Spleen (tissue), 7 donors: ENCODE data around the gene PMIS2.

Experiments
- POLR2A ChIP-seq, 3 donors: fragments of 450-650 bp; IDR thresholded peaks; one replicate each; pipeline ENCODE4 v1.5.1; 2017; ENCODE audit warnings: antibody characterized with exemption in 3 of 3, mild to moderate bottlenecking in 1 of 3
- TF ChIP-seq, protein P1 (sequence below), 11 experiments: fragments of 200-600 bp in 7 of 11; fragments of 450-650 bp in 4 of 11; sonication (generic) in 4 of 11; IDR thresholded peaks in 8 of 11; conservative IDR thresholded peaks in 3 of 11; 1 replicate in 7 of 11; 2 replicates in 4 of 11; pipeline versions ENCODE4 v1.4.0 to v1.8.0; 2016 to 2021; ENCODE audit warnings: antibody characterized with exemption in 11 of 11, inconsistent platforms in 4 of 11, mild to moderate bottlenecking in 1 of 11
- donor health status: DM: no; HTN: no; CAD: no; lungs with moderate emphysema.
- donor health status: DM: no; HTN: no; CAD: no.
- donor health status: DM: no; HTN: no; CAD: no.

DNA sequence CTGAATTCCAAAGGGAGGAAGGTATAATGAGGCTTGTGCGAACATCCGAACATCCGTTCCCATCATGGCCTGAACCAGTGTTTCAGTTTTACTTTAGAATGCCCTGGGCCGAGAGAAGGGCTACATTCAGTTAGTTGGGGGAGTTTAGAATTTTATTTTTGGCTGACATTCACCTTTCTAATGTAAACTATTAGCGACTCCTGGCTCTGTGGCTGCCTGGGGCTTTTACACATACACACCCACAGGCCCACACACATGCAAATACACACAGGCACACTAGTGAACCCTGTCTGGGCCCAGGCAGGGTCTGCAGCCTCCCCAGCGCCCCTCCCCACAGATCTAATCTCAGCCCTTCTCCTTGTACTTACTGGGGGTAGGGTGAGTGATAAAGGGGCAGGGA lies 46.7 kb upstream of the PMIS2 start:
- TF ChIP-seq, protein P1, sequence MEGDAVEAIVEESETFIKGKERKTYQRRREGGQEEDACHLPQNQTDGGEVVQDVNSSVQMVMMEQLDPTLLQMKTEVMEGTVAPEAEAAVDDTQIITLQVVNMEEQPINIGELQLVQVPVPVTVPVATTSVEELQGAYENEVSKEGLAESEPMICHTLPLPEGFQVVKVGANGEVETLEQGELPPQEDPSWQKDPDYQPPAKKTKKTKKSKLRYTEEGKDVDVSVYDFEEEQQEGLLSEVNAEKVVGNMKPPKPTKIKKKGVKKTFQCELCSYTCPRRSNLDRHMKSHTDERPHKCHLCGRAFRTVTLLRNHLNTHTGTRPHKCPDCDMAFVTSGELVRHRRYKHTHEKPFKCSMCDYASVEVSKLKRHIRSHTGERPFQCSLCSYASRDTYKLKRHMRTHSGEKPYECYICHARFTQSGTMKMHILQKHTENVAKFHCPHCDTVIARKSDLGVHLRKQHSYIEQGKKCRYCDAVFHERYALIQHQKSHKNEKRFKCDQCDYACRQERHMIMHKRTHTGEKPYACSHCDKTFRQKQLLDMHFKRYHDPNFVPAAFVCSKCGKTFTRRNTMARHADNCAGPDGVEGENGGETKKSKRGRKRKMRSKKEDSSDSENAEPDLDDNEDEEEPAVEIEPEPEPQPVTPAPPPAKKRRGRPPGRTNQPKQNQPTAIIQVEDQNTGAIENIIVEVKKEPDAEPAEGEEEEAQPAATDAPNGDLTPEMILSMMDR (IDR thresholded peaks at IDR 0.05 in 8 of 11, conservative IDR thresholded peaks at IDR 0.05 in 3 of 11), result no peak
- TF ChIP-seq POLR2A (IDR thresholded peaks at IDR 0.05), result no peak
